SIG-M5 (cell line): ENCODE data around the gene ABCC5.
"Not testable (repeated sequence)": the region's sequence is repeated elsewhere in the genome, so short reads cannot be mapped to it uniquely, and the experiment has no call there.

Experiments
- DNase-seq: peaks from one replicate; lab custom pipeline; 2025; lab: John Stamatoyannopoulos, UW

The ABCC5 gene

GRCh38 chr3:183892610-183893214, 125.0 kb downstream of the ABCC5 start:
- no peak for DNase-seq

GRCh38 chr3:183885766-183886165, 131.9 kb downstream of the ABCC5 start:
- no peak for DNase-seq

GRCh38 chr3:183884427-183885296, 133.0 kb downstream of the ABCC5 start, which contains the start of gene PARL:
Gene PARL, minus strand, starts transcription at chr3:183884880. Its CDS starts 34 bp downstream, at chr3:183884846.
- peak; percentile 65 for DNase-seq

- no peak for DNase-seq
Measured at GRCh38 chr3:183884097-183884426, 133.6 kb downstream of the ABCC5 start.

GRCh38 chr3:183883291-183884096, 134.2 kb downstream of the ABCC5 start:
- no peak for DNase-seq

GRCh38 chr3:183880121-183880520, 137.6 kb downstream of the ABCC5 start:
- no peak for DNase-seq

- no peak for DNase-seq
Measured at GRCh38 chr3:183879243-183879642, 138.4 kb downstream of the ABCC5 start.

- peak; percentile 97 for DNase-seq
Measured at GRCh38 chr3:183878071-183878470, 139.6 kb downstream of the ABCC5 start.

- DNase-seq: not testable (repeated sequence)
Measured at GRCh38 chr3:183877227-183877626, 140.5 kb downstream of the ABCC5 start.

GRCh38 chr3:183875411-183875810, 142.3 kb downstream of the ABCC5 start:
- DNase-seq: no peak

GRCh38 chr3:183873914-183874313, 143.8 kb downstream of the ABCC5 start:
- no peak for DNase-seq

- no peak for DNase-seq
Measured at GRCh38 chr3:183871541-183871940, 146.1 kb downstream of the ABCC5 start.

- DNase-seq: no peak
Measured at GRCh38 chr3:183870563-183870962, 147.1 kb downstream of the ABCC5 start.
